ENCODE data around the gene UBE4B.
"Not testable (repeated sequence)": the region's sequence is repeated elsewhere in the genome, so short reads cannot be mapped to it uniquely, and the experiment has no call there.

UBE4B gene

DNA sequence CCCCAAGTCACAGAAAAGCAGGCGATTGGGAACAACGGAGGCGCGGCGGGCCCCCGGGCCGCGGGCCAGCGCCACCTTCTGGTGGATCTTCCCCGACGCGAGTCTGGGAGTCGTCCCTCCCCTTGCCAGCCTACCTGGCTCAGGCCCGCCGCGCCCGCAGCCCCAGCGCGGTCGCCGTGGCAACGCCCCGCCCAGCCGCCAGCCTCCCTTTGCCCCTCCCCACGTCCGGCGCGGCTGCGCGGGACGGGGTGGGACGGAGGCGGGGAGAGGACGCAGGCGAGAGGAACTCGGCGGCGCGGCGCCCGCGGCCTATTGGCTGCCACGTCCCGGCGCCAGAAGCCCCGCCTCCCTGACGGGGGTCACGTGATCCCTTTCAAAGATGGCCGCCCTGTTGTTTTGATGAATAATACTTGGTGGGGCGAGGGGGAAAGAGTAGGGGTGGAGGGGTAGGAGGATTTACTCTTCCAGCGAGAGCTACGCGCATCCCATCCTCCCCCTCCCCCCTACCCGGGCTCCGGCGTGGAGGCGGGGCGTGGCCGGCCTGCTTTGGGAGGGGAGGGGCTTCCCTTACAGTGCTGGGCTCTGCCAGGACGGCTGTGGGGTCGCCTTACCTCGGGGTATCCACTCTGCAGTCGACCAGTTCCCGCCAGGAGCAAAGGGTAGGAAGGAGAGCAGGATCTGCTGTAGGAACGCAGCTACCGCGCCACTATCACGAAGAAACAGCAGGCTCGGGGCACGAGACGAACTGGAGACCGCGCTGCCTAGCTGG is at the start of gene UBE4B:
Gene UBE4B, plus strand, starts transcription at position 369 of the 769 bp plus-strand sequence. CDS start 713 bp downstream, outside the sequence.
- DNase-seq: peak; percentile 87

DNA sequence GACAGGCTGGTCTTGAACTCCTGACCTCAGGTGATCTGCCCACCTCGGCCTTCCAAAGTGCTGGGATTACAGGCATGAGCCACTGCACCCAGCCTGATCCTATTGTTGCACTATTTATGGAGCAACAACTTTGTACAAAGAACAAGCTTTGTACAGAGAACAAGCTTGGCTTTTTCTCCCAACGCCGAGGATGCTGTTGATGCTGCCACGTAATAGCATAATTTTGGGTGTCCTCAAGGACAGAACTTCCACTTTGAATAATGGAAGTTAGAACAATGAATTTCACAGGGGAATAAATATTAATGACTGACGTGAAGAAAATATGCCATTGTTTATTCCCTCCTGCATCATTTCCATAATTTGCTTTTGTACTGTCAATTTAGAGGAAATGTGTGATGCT is 48.5 kb upstream of the UBE4B start:
- no peak for DNase-seq

DNA sequence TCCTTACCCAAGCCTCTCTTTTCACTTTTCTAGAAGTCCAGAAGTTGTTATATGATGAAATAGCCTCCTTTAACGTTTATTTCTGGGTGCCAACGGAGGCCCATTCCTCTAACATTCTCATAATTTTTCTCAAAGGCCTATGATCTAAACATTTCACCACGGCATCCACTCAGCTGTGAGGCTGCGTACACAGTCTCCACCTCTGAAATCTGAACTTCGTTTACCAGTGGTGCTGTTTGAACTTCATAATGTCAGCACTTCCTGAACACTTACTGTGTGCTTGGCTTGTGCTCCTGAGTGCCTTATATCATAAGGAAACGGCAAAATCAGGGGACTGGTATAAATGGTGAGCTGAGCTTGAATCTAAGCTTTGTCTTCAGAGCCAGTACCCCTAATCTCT is 47.8 kb upstream of the UBE4B start:
- no peak for DNase-seq

DNA sequence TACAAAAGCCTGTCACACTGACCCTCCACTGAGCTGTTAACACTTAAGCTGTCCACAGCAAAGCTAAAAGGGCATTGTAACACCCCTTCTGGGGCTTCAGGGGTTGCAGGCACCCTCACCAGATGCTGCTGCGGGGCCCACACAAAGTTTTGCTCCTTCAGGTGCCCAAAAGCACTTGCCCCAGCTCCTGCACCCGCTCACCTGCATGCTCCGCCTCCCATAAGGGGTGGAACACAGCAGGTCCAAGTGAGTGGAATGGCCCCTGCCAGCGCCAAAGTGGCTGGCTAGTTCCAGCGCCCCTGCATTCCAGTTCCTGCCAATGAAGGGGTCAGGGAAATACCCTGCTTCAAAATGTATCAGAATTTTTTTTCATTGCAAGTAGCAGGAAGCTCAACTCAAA is 43.0 kb upstream of the UBE4B start:
- DNase-seq: no peak

DNA sequence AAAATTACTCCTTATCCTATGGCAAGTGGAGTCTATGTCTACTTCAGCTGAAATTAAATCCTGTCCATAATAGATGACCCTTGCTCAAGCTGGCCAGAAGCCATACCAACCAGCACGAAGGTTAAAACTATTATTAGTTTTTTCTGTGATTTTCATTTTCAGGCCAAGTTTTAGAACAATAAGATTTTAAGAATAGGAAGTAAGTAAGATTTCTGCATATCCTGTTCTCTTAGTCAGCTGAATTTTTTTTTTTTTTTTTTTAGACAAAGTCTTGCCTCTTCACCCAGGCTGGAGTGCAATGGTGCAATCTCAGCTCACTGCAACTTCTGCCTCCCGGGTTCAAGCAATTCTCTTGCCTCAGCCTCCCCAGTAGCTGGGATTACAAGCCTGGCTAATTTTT is 41.8 kb upstream of the UBE4B start:
- DNase-seq: no peak

DNA sequence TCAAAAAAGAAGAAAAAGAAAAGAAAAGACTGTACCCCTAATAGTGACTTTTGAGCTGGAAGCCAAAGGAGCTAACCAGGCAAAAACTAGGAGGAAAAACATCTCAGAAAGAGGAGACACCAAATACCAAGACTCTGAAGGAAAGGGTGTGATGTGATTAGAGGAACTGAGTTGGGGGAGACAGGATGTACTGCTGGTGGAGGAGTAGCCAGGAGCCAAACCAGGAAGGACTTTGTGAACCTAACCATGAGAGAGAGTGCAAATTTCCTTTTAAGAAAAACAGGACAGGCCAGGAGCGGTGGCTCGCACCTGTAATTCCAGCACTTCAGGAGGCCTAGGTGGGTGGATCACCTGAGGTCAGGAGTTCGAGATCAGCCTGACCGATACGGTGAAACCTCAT is 39.8 kb upstream of the UBE4B start:
- DNase-seq: no peak

DNA sequence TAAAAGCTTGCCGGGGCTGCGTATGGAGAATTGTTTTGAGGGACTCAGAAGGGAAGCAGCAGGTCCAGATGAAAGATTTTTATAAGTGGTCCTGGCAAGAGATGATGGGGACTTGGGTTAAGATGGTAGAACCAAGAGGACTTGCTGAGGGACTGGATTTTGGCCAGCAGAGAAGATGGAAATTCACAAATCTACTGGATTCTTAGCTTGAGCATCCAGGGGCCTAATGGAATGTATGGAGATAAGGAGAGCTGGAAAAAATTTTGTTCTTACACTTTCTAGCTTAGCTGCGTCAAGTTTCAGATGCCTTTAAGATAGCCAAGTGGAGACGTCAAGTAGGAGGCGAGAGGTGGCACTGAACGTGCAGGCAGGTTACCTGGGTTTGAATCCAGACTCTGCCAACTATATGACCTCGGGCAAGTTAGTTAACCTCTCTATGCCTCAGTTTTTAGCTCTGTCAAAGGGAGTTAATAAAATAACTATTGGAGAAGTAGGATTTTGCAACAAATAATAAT is 39.1 kb upstream of the UBE4B start:
- no peak for DNase-seq

DNA sequence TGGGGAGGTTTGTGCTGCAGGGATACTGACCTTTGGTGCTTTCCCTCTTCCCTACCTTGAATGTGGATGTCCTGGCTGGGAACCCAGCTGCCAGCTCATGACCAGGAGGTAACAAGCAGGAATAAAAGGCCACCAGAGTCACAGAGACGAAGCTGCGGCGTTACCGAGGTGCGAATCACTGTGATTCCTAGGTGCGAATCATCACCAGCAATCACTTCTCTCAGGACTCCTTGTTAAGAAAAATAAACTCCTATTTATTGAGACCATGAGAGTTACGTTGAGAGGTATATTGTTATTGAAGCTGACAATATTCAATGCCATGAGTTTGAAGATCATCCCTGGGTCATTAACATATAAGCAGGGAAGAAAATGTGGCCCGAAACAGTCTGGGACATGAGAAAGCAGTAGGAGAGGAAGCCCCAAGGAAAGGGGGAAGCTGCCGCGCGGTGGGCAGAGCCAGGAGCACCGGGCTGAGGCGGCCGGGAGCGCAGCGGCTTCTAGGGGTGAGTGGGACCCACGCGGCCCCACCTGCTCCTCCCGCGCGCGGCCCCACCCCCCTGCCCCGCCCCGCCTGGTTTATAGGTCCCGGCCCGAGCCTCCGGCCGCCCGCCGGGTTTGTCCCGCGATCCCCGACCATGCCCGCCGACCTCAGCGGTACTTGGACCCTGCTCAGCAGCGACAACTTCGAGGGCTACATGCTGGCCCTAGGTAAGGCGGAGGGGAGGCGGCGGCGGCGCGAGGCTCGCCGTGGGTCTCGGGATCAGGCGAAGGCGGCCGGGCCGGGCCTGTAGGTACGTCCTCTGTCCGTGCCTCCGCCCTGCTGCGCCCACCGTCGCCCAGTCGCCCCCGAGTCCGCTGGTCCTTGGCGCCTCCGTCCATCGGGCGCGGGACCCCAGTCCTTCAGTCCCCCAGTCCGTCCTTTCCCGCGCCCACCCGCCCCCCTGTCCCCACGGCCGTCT is 35.9 kb upstream of the UBE4B start, which contains the start of gene RBP7:
Gene RBP7, plus strand, starts transcription at position 605 of the 959 bp plus-strand sequence. Its CDS starts 31 bp downstream, at position 636.
- DNase-seq: no peak

DNA sequence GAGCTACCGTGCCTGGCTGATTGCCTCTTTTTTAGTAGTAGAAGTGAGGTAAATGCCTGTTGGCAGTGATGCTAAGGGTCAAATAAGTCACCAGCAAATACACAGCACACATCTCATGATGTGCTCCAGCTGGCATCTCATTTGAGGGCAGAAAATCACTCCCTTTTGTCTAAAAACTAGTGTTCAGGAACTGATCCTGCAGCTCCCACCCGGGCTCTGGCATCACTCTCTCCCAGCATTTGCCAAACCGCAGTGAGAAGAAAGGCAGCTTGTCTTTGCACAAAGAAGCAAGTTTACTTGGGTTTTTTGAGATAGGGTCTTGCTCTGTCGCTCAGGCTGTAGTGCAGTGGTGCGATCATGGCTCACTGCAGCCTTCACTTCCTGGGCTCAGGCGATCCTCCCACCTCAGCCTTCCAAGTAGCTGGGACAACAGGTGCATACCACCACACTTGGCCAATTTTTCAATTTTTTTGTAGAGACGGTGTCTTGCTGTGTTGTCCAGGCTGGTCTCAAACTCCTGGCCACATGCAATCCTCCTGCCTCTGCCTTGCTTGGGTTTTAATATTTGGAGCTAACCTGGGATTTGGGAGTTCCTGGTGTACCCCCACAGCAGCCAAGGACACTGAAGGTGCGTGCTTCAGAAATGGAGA is 31.6 kb upstream of the UBE4B start:
- no peak for DNase-seq

DNA sequence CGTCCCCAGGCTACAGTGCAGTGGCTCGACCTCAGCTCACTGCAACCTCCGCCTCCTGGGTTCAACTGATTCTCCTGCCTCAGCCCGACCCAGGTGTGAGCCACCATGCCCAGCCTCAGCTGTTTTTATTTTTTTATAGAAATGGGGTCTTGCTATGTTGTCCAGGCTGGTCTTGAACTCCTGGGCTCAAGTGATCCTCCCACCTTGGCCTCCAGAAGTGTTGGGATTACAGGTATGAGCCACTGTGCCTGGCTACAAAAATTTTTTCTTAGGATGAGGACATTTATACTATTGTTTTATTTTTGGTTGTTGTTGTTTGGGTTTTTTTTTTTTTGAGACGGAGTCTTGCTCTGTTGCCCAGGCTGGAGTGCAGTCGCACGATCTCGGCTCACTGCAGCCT is 27.5 kb upstream of the UBE4B start:
- DNase-seq: not testable (repeated sequence)

DNA sequence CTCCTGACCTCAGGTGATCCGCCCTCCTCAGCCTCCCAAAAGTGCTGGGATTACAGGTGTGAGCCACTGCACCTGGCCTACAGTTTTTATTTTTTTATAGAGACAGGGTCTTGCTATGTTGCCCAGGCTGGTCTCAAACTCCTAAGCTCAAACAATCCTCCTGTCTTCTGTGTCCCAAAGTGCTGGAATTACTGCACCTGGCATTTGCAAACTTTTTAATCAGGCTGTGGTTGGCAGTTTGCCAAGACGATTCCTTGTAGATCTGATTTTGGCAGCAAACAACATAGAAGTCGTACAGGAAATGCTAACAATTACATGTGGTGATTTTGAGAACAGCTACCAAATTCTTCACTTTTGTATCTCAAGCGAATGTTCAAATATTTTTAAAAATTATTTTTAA is 25.6 kb upstream of the UBE4B start:
- no peak for DNase-seq

DNA sequence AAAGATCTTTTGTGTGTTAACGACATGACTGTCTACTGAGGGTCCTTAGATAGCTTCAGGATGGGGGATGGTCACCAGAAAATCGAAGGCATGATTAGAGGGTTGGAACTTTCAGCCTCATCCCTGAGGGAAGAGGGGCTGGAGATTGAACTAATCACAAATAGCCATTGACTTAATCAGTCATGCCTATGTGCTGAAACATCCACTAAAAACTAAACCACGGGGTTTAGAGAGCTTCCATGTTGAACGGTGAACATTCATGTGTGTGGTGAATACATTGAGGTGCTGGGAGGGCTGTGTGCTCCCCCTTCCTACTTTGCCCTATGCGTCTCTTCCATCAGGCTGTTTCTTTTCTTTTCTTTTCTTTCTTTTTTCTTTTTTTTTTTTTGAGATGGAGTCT is 18.7 kb upstream of the UBE4B start:
- DNase-seq: no peak

DNA sequence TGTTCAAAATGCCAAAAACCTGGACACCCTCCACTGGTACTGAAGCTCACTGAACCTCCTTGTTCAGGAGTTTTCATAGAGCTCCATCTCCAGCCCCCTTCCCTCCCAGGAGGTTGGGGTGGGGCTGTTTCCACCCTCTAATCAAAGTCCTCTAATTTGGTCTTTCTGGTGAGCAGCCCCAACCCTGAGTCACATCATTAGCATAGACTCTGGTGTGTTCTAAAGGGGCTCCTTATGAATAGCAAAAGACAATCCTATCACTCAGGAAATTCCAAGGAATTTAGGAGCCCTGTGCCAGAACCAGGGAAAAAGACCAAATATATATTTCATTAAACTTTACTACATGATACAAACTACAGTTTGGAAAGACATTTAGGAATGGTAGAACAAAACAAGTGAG is 13.2 kb upstream of the UBE4B start:
- no peak for DNase-seq

DNA sequence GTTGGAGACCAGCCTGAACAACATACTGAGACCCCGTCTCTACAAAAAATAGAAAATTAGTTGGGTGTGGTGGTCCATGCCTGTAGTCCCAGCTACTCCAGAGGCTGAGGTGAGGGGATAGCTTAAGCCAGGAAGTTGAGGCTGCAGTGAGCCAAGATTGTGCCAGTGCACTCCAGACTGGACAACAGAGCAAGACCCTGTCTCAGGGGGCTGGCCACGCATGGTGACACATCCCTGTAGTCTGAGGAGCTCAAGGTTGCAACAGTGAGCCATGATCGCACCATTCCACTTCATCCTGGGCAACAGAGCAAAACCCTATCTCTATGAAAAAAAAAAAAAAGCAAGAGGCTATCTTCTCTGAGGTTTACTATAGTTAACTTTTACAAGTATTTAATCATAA is 12.7 kb upstream of the UBE4B start:
- no peak for DNase-seq

DNA sequence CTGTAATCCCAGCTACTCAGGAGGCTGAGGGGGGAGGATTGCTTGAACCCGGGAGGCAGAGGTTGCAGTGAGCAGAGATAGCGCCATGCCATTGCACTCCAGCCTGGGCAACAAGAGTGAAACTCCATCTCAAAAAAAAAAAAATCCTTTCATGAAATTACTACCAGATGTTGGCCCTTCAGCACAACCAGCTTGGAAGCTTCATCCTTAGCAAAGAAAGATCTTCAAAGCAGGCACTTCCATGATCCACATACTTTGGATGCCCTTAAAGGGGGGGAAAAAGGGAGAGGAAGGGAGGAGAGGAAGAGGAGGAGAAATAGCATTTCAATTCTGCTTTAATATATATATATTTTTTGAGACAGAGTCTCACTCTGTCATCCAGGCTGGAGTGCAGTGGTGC is 12.1 kb upstream of the UBE4B start:
- DNase-seq: not testable (repeated sequence)

DNA sequence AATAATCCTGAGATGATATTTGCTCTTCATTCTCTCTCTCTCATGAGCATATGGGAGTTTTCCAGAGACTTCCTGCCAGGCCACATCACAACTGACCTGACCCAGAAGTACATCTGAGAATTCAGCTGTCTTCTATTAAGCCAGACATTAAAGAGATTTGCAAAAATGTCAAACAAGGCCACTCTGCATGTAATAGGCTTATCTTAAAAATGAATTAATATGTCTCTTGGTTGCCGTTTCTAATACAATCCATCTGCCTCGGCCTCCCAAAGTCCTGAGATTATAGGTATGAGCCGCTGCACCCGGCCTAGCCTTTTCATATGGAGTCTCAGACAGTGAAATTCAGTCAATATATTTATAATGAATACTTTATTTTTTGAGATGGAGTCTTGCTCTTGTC is 10.8 kb upstream of the UBE4B start:
- DNase-seq: not testable (repeated sequence)

DNA sequence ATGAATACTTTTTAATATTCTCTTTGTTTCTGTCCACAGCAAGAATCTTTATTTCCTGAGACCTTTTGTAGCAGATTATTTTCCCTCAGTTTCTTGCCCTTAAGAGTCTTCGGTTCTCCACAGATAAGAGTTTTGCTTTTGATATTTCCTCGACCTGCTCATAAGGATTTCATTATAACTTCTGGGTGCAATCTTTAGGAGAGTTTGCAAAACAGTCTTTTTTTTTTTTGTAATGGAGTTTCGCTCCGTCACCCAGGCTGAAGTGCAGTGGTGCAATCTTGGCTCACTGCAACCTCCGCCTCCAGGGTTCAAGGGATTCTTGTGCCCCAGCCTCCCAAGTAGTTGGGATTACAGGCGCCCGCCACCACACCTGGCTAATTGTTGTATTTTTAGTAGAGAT is 10.1 kb upstream of the UBE4B start:
- no peak for DNase-seq

DNA sequence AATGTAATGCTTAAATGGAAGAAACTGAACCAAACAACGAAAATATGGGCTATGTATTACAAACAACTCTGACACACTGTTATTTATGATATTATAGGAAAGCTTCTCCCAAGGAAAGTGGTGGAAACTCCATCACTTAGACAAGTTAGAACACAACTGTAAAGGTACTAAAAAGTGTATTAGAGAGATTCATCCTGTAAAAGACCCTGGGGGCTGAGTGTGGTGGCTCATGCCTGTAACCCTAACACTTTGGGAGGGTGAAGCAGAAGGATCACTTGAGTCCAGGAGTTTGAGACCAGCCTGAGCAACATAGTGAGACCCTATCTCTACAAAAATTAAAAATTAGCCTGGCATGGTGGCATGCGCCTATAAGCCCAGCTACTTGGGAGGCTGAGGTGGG is 7.4 kb upstream of the UBE4B start:
- DNase-seq: no peak

DNA sequence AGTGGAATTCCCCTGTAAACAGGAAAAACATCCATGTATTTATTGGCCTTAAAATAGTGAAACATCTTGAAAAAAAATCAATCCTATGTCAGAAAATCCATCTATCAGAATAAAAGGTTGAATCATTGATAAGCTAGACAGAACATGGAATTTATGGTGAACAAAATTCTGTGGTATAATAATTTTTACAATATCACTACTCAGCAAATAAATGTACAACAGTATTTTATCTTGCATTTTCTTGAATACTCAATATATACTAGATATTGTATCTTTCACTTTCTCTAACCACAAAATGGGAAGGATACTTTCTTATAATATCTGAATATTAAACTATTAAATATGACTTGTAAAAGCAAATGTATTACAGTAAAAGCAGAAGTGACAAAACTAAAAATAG is 5.7 kb upstream of the UBE4B start:
- no peak for DNase-seq

DNA sequence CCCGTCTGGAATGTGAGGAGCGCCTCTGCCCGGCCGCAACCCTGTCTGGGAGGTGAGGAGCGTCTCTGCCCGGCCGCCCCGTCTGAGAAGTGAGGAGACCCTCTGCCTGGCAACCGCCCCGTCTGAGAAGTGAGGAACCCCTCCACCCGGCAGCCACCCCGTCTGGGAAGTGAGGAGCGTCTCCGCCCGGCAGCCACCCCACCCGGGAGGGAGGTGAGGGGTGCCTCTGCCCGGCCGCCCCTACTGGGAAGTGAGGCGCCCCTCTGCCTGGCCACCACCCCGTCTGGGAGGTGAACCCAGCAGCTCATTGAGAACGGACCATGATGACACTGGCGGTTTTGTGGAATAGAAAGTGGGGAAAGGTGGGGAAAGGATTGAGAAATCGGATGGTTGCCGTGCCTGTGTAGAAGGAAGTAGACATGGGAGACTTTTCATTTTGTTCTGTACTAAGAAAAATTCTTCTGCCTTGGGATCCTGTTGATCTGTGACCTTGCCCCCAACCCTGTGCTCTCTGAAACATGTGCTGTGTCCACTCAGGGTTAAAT is 3.7 kb upstream of the UBE4B start:
- DNase-seq: not testable (repeated sequence)

DNA sequence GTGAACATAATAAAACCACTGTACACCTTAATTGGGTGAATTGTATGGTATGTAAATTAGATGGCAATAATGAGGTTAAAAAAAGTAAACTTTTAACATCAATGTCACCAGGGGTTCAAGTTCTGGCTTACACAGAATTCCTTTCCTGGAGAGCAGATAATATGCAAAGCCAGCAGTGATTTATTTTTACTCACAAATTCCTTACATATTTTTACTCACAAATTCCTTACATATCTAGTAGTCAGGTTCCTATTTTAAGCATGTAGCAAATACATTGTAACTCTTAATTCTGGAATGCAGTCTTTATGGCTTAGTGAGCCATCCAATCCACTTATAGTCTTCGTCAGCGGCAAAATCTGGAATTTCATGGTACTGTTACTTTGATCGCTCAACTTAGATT is 1.3 kb upstream of the UBE4B start:
- DNase-seq: no peak

DNA sequence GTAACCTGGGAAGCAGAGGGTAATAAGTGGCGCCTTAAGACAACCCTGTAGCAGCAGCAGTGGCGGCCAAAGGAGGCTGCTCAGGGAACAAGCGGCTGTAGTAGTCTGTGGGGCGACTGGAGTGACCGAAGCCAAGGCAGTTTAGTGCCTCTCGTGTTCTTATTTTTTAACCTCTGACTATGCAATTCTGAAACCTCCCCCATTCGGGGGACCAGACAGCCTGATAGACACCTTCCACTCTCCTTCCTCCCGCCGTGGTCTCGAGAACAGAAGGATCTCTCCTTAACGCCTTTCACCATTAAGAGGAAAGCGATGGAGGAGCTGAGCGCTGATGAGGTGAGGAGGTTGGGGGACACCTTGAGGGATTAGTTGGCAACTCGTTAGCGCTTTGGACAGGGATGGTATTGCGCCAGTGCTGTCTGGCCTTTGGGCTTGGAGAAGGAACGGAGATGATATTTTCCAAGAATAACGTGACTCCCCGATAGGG is 644 bp downstream of the UBE4B start:
- DNase-seq: peak; percentile 7

DNA sequence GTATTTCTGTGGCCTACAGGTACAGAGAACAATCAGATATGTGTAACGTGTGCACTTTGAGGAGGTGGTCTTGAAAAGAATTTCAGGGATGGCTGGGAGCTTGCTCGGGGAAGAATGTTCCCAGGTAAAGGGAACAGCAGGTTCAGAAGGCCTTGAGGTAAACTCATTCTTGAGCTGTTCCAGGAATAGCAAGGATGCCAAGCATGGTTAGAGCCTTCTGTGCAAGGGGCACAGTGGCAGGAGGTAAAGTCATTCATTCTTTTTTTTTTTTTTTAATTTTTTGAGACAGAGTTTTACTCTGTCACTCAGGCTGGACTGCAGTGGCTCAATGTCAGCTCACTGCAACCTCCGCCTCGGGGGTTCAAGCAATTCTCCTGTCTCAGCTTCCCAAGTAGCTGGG is 10.0 kb downstream of the UBE4B start:
- no peak for DNase-seq
